ENCODE results near the gene LAMP1. TPM values are rescaled to one million over a fixed set of nuclear protein-coding genes. Genes with fewer than 3 reads are reported as not detected.
"Not testable (repeated sequence)": the region's sequence is repeated elsewhere in the genome, so short reads cannot be mapped to it uniquely, and the experiment has no call there.

The LAMP1 gene
- total RNA-seq, 2 experiments from 2014 or later = 84.1 to 91.6 TPM

DNA sequence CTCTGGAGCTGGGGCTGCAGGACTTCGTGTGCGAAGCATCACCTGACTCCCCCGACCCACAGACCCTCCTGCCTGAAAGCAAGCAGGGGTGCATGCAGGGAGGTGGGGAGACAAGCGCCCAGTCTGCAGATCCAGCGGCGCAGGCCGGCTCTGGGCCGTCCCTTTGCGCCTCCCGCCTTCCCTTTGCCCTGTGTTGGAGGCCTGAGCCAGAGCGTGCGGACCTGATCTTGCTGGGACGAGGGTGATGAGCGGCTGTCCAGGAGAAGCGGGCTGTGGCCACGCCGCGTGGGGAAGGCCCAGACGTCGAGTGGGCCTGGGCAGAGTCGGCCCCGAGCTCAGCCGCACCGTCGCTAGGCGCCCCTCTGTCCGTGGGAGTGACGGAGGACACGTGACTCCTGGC lies 72.2 kb downstream of the LAMP1 start:
- CTCF ChIA-PET = no interaction called here
- no peak overlapping the region for H3K27ac Mint-ChIP-seq
- no peak overlapping the region for H3K4me3 Mint-ChIP-seq
- no peaks in the 10 kb centered on the region for H3K36me3 Mint-ChIP-seq (ENCODE audit: low read depth)
- no peak for DNase-seq
- POLR2A ChIA-PET = no interaction called here
- no peaks in the 10 kb centered on the region for H3K4me1 Mint-ChIP-seq
- no peaks in the 10 kb centered on the region for H3K9me3 Mint-ChIP-seq
- no peaks in the 10 kb centered on the region for H3K27me3 Mint-ChIP-seq

GRCh38 chr13:113369881-113370280 lies 72.8 kb downstream of the LAMP1 start:
- Mint-ChIP-seq H3K4me3 (no peak overlapping the region), H3K27me3 (no peaks in the 10 kb centered on the region), H3K27ac (no peak overlapping the region), H3K36me3 (ENCODE audit: low read depth) (no peaks in the 10 kb centered on the region), H3K4me1 (no peaks in the 10 kb centered on the region), H3K9me3 (no peaks in the 10 kb centered on the region)
- no peak for DNase-seq
- ChIA-PET CTCF (no interaction called here), POLR2A (no interaction called here)

GRCh38 chr13:113371061-113371460 lies 74.0 kb downstream of the LAMP1 start:
- Mint-ChIP-seq H3K9me3 (no peaks in the 10 kb centered on the region), H3K4me3 (no peak overlapping the region), H3K4me1 (no peaks in the 10 kb centered on the region), H3K36me3 (ENCODE audit: low read depth) (no peaks in the 10 kb centered on the region), H3K27ac (no peak overlapping the region), H3K27me3 (no peaks in the 10 kb centered on the region)
- CTCF ChIA-PET = no interaction called here
- POLR2A ChIA-PET = no interaction called here
- no peak for DNase-seq

- H3K36me3 Mint-ChIP-seq (ENCODE audit: low read depth); H3K27ac Mint-ChIP-seq; H3K27me3 Mint-ChIP-seq: not testable (repeated sequence)
Measured at GRCh38 chr13:113371701-113372100, 74.7 kb downstream of the LAMP1 start.

More at GRCh38 chr13:113371701-113372100, 74.7 kb downstream of the LAMP1 start:
- CTCF ChIA-PET, H3K4me1 Mint-ChIP-seq, H3K4me3 Mint-ChIP-seq, POLR2A ChIA-PET, H3K9me3 Mint-ChIP-seq, DNase-seq: not testable (repeated sequence)

Small RNAs within 50 kb of the gene (microRNA-seq; reads per million reads assigned to microRNA genes)
- not detected for gene MIR8075 (ENCODE audit: borderline microRNAs expressed, borderline replicate concordance)

Other genes starting within 250 kb of the LAMP1 start
- gene F7, start 191.4 kb upstream of the LAMP1 start, total RNA-seq = not detected
- not detected for gene F10, start 174.4 kb upstream of the LAMP1 start, total RNA-seq
- gene PROZ, start 138.6 kb upstream of the LAMP1 start, total RNA-seq = under 1 TPM in 1 of 2 experiments, not detected in 1; 0.19 TPM
- 10 to 100 TPM; 65.5 to 69.8 TPM for gene PCID2, start 88.6 kb upstream of the LAMP1 start, total RNA-seq
- gene CUL4A, start 87.6 kb upstream of the LAMP1 start, total RNA-seq = 10 to 100 TPM; 81.2 to 84.6 TPM
- 1 to 10 TPM in 1 of 2 experiments, under 1 TPM in 1; 0.45 to 1.0 TPM for gene GRTP1, start 66.9 kb downstream of the LAMP1 start, total RNA-seq
- 1 to 10 TPM in 1 of 2 experiments, under 1 TPM in 1; 1.00 to 1.4 TPM for gene ADPRHL1, start 156.2 kb downstream of the LAMP1 start, total RNA-seq
- gene DCUN1D2, start 193.5 kb downstream of the LAMP1 start, total RNA-seq = 10 to 100 TPM; 13.9 to 20.3 TPM